ENCODE measurements around the gene CACNA1C.

The CACNA1C gene

DNA sequence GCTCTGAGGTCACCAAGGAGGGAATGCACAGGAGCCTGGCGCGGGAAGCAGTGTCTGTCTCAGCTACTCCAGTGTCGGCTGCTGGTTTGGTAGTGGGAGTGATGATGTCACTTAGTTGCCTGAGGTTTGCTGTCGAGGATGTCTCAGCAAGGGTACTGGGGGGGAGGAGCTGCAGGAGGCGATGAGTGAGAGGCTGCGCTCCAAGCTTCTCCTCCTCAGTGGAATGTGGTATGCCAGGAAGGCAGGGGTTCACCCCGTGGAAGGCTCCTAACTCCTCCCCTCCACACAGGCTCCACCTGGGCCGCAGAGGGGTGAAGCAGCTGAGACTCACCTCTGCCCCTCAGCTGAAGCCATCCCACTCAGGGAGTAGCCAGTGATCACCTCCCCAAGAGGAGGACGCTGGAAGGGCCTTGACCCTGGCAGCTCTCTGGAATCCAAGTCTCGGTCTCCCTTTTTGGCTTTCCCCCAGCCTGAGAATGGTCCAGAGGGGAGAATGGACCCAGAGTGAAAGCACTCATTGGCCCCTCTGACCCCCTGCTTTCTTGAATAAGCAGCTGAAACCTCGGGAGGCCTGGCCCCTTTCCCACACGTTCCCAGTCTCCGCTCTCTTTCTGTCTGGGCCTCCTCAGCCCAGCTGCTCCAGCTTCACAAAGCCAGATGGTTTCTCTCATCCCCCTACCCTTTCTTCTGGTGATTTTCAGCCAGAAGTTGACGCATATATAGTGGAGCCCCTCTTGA, 563.0 kb downstream of the CACNA1C start:
- no peak overlapping the region for H3K27ac ChIP-seq (ENCODE audit: low read depth, low read length)
- H3K4me3 ChIP-seq (ENCODE audit: low read depth in 1 of 2, low read length in 2 of 2) = no peak overlapping the region
- no peaks in the 10 kb centered on the region for H3K36me3 ChIP-seq (ENCODE audit: control insufficient read depth in 1 of 2, insufficient read depth in 2 of 2, low read length in 2 of 2)
- H3K9ac ChIP-seq (ENCODE audit: low read depth in 1 of 2, low read length in 2 of 2) = no peak overlapping the region
- H3K9me3 ChIP-seq (ENCODE audit: control insufficient read depth in 1 of 2, low read length in 2 of 2) = no peaks in the 10 kb centered on the region
- no peaks in the 10 kb centered on the region for H3K4me1 ChIP-seq (ENCODE audit: control insufficient read depth in 1 of 2, insufficient read depth in 2 of 2, low read length in 2 of 2)
- H3K27me3 ChIP-seq (ENCODE audit: control insufficient read depth in 1 of 2, insufficient read depth in 2 of 2, low read length in 2 of 2) = no peaks in the 10 kb centered on the region

GRCh38 chr12:2616763-2617162, 564.0 kb downstream of the CACNA1C start:
- Histone ChIP-seq H3K9ac (ENCODE audit: low read depth in 1 of 2, low read length in 2 of 2) (no peak overlapping the region), H3K27me3 (ENCODE audit: control insufficient read depth in 1 of 2, insufficient read depth in 2 of 2, low read length in 2 of 2) (no peaks in the 10 kb centered on the region), H3K4me1 (ENCODE audit: control insufficient read depth in 1 of 2, insufficient read depth in 2 of 2, low read length in 2 of 2) (no peaks in the 10 kb centered on the region), H3K36me3 (ENCODE audit: control insufficient read depth in 1 of 2, insufficient read depth in 2 of 2, low read length in 2 of 2) (no peaks in the 10 kb centered on the region), H3K9me3 (ENCODE audit: control insufficient read depth in 1 of 2, low read length in 2 of 2) (no peaks in the 10 kb centered on the region), H3K4me3 (ENCODE audit: low read depth in 1 of 2, low read length in 2 of 2) (no peak overlapping the region), H3K27ac (ENCODE audit: low read depth, low read length) (no peak overlapping the region)

- Histone ChIP-seq H3K27ac (ENCODE audit: low read depth, low read length) (no peak overlapping the region), H3K4me3 (ENCODE audit: low read depth in 1 of 2, low read length in 2 of 2) (no peak overlapping the region), H3K9ac (ENCODE audit: low read depth in 1 of 2, low read length in 2 of 2) (no peak overlapping the region), H3K4me1 (ENCODE audit: control insufficient read depth in 1 of 2, insufficient read depth in 2 of 2, low read length in 2 of 2) (no peaks in the 10 kb centered on the region), H3K36me3 (ENCODE audit: control insufficient read depth in 1 of 2, insufficient read depth in 2 of 2, low read length in 2 of 2) (no peaks in the 10 kb centered on the region), H3K9me3 (ENCODE audit: control insufficient read depth in 1 of 2, low read length in 2 of 2) (no peaks in the 10 kb centered on the region), H3K27me3 (ENCODE audit: control insufficient read depth in 1 of 2, insufficient read depth in 2 of 2, low read length in 2 of 2) (no peaks in the 10 kb centered on the region)
These were observed 564.6 kb downstream of the CACNA1C start for GRCh38 chr12:2617365-2617764.

DNA sequence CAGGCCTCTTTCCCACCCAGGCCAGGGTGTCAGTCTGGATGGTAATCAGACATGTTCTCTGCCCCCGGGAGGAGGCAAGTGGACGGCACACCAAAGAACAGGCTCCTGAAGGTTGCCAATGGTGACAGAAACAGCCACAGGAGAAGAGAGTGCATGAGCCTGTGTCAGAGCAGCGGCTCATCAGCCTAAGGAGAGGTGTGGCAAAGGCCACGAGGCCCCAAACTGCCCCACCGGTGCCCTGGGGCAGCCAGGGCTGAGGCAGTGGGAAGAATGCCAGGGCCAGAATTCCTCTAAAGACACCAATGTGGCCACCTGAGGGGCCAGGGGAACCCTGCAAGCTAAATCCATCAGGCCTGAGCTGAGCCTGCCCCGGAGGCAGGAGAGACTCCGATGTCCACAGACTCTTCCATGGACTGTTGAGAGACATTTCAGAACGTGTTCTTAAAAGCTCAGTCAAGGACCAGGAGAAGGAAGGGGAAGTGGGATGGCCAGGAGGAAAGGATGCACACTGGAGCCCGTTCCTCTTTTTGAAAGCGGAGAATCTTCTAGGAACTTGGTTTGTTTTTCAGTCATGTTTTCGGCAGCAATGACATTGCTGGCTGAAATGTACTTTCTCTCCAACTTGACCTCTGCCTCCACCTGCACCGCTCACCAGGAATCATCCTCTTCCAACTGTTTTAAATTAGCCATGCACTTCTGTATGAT, 565.7 kb downstream of the CACNA1C start:
- Histone ChIP-seq H3K9me3 (ENCODE audit: control insufficient read depth in 1 of 2, low read length in 2 of 2) (no peaks in the 10 kb centered on the region), H3K27me3 (ENCODE audit: control insufficient read depth in 1 of 2, insufficient read depth in 2 of 2, low read length in 2 of 2) (no peaks in the 10 kb centered on the region), H3K4me3 (ENCODE audit: low read depth in 1 of 2, low read length in 2 of 2) (no peak overlapping the region), H3K9ac (ENCODE audit: low read depth in 1 of 2, low read length in 2 of 2) (no peak overlapping the region), H3K27ac (ENCODE audit: low read depth, low read length) (no peak overlapping the region), H3K36me3 (ENCODE audit: control insufficient read depth in 1 of 2, insufficient read depth in 2 of 2, low read length in 2 of 2) (no peaks in the 10 kb centered on the region), H3K4me1 (ENCODE audit: control insufficient read depth in 1 of 2, insufficient read depth in 2 of 2, low read length in 2 of 2) (no peaks in the 10 kb centered on the region)

GRCh38 chr12:2619136-2619535, 566.3 kb downstream of the CACNA1C start:
- H3K9ac ChIP-seq (ENCODE audit: low read depth in 1 of 2, low read length in 2 of 2) = no peak overlapping the region
- H3K27me3 ChIP-seq (ENCODE audit: control insufficient read depth in 1 of 2, insufficient read depth in 2 of 2, low read length in 2 of 2) = no peaks in the 10 kb centered on the region
- H3K4me3 ChIP-seq (ENCODE audit: low read depth in 1 of 2, low read length in 2 of 2) = no peak overlapping the region
- H3K4me1 ChIP-seq (ENCODE audit: control insufficient read depth in 1 of 2, insufficient read depth in 2 of 2, low read length in 2 of 2) = no peaks in the 10 kb centered on the region
- no peak overlapping the region for H3K27ac ChIP-seq (ENCODE audit: low read depth, low read length)
- H3K36me3 ChIP-seq (ENCODE audit: control insufficient read depth in 1 of 2, insufficient read depth in 2 of 2, low read length in 2 of 2) = no peaks in the 10 kb centered on the region
- H3K9me3 ChIP-seq (ENCODE audit: control insufficient read depth in 1 of 2, low read length in 2 of 2) = no peaks in the 10 kb centered on the region

GRCh38 chr12:2622460-2622859, 569.7 kb downstream of the CACNA1C start:
- Histone ChIP-seq H3K9ac (ENCODE audit: low read depth in 1 of 2, low read length in 2 of 2) (no peak overlapping the region), H3K4me1 (ENCODE audit: control insufficient read depth in 1 of 2, insufficient read depth in 2 of 2, low read length in 2 of 2) (no peaks in the 10 kb centered on the region), H3K4me3 (ENCODE audit: low read depth in 1 of 2, low read length in 2 of 2) (no peak overlapping the region), H3K27me3 (ENCODE audit: control insufficient read depth in 1 of 2, insufficient read depth in 2 of 2, low read length in 2 of 2) (no peaks in the 10 kb centered on the region), H3K27ac (ENCODE audit: low read depth, low read length) (no peak overlapping the region), H3K9me3 (ENCODE audit: control insufficient read depth in 1 of 2, low read length in 2 of 2) (no peaks in the 10 kb centered on the region), H3K36me3 (ENCODE audit: control insufficient read depth in 1 of 2, insufficient read depth in 2 of 2, low read length in 2 of 2) (no peaks in the 10 kb centered on the region)

- no peak overlapping the region for H3K9ac ChIP-seq (ENCODE audit: low read depth in 1 of 2, low read length in 2 of 2)
- H3K27me3 ChIP-seq (ENCODE audit: control insufficient read depth in 1 of 2, insufficient read depth in 2 of 2, low read length in 2 of 2) = no peaks in the 10 kb centered on the region
- H3K4me1 ChIP-seq (ENCODE audit: control insufficient read depth in 1 of 2, insufficient read depth in 2 of 2, low read length in 2 of 2) = no peaks in the 10 kb centered on the region
- H3K9me3 ChIP-seq (ENCODE audit: control insufficient read depth in 1 of 2, low read length in 2 of 2) = no peaks in the 10 kb centered on the region
- H3K36me3 ChIP-seq (ENCODE audit: control insufficient read depth in 1 of 2, insufficient read depth in 2 of 2, low read length in 2 of 2) = no peaks in the 10 kb centered on the region
- no peak overlapping the region for H3K27ac ChIP-seq (ENCODE audit: low read depth, low read length)
- no peak overlapping the region for H3K4me3 ChIP-seq (ENCODE audit: low read depth in 1 of 2, low read length in 2 of 2)
These were observed 570.7 kb downstream of the CACNA1C start for GRCh38 chr12:2623472-2623871.

DNA sequence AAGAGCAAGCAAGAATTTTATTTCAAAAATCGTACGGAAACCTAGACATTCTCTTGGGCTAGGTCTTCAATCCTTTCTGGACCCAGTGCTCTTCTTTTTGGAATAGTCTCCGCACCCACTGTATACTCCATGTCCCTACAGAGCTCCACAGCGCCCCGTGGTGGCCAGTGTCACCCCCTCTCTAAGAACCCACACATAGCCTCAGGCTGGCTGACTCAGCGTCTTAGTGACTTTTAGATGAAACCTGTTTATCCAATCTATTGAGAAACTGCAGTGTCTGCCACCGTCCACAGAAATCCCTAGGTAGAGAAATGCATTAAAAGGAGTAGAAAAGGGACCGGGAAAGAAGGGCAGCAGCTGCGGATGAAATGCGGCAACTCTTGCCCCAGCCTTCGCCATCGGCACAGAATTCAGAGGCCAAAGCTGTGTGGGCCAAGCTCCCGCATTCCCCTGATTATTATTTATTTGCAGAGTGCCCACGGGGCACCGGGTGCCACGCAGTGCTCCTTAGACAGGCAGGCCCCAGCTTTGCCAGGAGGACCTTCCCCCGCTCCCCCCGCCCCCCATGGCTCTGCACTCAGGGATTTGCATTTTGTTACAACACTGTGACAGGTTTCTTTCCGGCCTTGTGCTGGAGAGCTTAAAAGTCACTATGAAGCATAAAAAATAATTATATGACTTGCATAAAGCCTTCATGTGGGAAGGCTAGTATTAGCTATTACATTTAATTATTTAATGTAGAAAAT, 571.9 kb downstream of the CACNA1C start:
- Histone ChIP-seq H3K4me3 (ENCODE audit: low read depth in 1 of 2, low read length in 2 of 2) (no peak overlapping the region), H3K27ac (ENCODE audit: low read depth, low read length) (no peak overlapping the region), H3K4me1 (ENCODE audit: control insufficient read depth in 1 of 2, insufficient read depth in 2 of 2, low read length in 2 of 2) (no peaks in the 10 kb centered on the region), H3K9me3 (ENCODE audit: control insufficient read depth in 1 of 2, low read length in 2 of 2) (no peaks in the 10 kb centered on the region), H3K9ac (ENCODE audit: low read depth in 1 of 2, low read length in 2 of 2) (no peak overlapping the region), H3K27me3 (ENCODE audit: control insufficient read depth in 1 of 2, insufficient read depth in 2 of 2, low read length in 2 of 2) (no peaks in the 10 kb centered on the region), H3K36me3 (ENCODE audit: control insufficient read depth in 1 of 2, insufficient read depth in 2 of 2, low read length in 2 of 2) (no peaks in the 10 kb centered on the region)

DNA sequence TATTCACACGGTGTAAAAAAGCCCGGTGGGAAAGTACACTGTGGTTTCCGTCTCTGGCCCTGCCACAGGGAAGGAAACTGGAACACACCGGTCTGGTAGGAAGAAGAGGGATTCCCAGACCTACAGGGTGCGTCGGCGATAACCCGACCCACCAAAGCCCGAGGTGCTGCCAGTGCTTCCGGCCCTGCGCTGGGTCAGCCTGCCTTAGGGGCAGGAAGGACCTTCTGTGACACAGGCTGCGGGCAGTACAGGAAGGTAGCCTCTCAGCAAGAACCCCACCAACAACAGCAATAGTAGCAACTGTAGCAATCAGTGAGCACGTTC, 572.5 kb downstream of the CACNA1C start:
- H3K4me1 ChIP-seq (ENCODE audit: control insufficient read depth in 1 of 2, insufficient read depth in 2 of 2, low read length in 2 of 2) = no peaks in the 10 kb centered on the region
- H3K9me3 ChIP-seq (ENCODE audit: control insufficient read depth in 1 of 2, low read length in 2 of 2) = no peaks in the 10 kb centered on the region
- no peak overlapping the region for H3K4me3 ChIP-seq (ENCODE audit: low read depth in 1 of 2, low read length in 2 of 2)
- H3K27me3 ChIP-seq (ENCODE audit: control insufficient read depth in 1 of 2, insufficient read depth in 2 of 2, low read length in 2 of 2) = no peaks in the 10 kb centered on the region
- H3K36me3 ChIP-seq (ENCODE audit: control insufficient read depth in 1 of 2, insufficient read depth in 2 of 2, low read length in 2 of 2) = no peaks in the 10 kb centered on the region
- no peak overlapping the region for H3K9ac ChIP-seq (ENCODE audit: low read depth in 1 of 2, low read length in 2 of 2)
- no peak overlapping the region for H3K27ac ChIP-seq (ENCODE audit: low read depth, low read length)

- no peaks in the 10 kb centered on the region for H3K9me3 ChIP-seq (ENCODE audit: control insufficient read depth in 1 of 2, low read length in 2 of 2)
- no peaks in the 10 kb centered on the region for H3K27me3 ChIP-seq (ENCODE audit: control insufficient read depth in 1 of 2, insufficient read depth in 2 of 2, low read length in 2 of 2)
- H3K4me1 ChIP-seq (ENCODE audit: control insufficient read depth in 1 of 2, insufficient read depth in 2 of 2, low read length in 2 of 2) = no peaks in the 10 kb centered on the region
- H3K9ac ChIP-seq (ENCODE audit: low read depth in 1 of 2, low read length in 2 of 2) = no peak overlapping the region
- no peaks in the 10 kb centered on the region for H3K36me3 ChIP-seq (ENCODE audit: control insufficient read depth in 1 of 2, insufficient read depth in 2 of 2, low read length in 2 of 2)
- no peak overlapping the region for H3K4me3 ChIP-seq (ENCODE audit: low read depth in 1 of 2, low read length in 2 of 2)
- H3K27ac ChIP-seq (ENCODE audit: low read depth, low read length) = no peak overlapping the region
These were observed 574.5 kb downstream of the CACNA1C start for GRCh38 chr12:2627076-2627834.
